Erythroblast (primary cell): Measurements from ENCODE around the gene ALDH2.
"Not testable (repeated sequence)": the region's sequence is repeated elsewhere in the genome, so short reads cannot be mapped to it uniquely, and the experiment has no call there.

Experiments used
- GATA1 ChIP-seq: IDR thresholded peaks from 2 replicates; pipeline ENCODE4 v1.6.1; 2011; ENCODE audit warnings: low read depth, mild to moderate bottlenecking, control low read depth, low read length, moderate library complexity
- POLR2A ChIP-seq: IDR thresholded peaks from 2 replicates; pipeline ENCODE4 v1.6.1; 2011; ENCODE audit warnings: mild to moderate bottlenecking, low read length

GRCh38 chr12:111824312-111824711, 57.6 kb downstream of the ALDH2 start:
- TF ChIP-seq POLR2A, GATA1: not testable (repeated sequence)
